Measurements from ENCODE around the gene GALNTL6. TPM values are rescaled to one million over a fixed set of nuclear protein-coding genes. Genes with fewer than 3 reads are reported as not detected.

The GALNTL6 gene
- total and polyA plus RNA-seq, 9 of the 15 experiments (the other 6 are each of a cell fraction or from before 2014, with no cell fraction given) = 0.18 to 0.50 (median 0.29) TPM

- FAIRE-seq = no peak
- BruUV-seq (replicated peaks) = no TSS peak
- H3K4me1 ChIP-seq (replicated peaks in 1 of 2; ENCODE audit: control insufficient read depth in 2 of 2, insufficient read depth in 2 of 2, low read length in 2 of 2) = no peaks in the 10 kb centered on the region; a peak in 1 of 5 replicates
- in situ Hi-C loops (cut with MboI) = no loop called here
- no peak overlapping the region for H3K4me2 ChIP-seq (ENCODE audit: insufficient read depth, low read length)
- no peaks in the 10 kb centered on the region for H3K27me3 ChIP-seq (ENCODE audit: control insufficient read depth in 2 of 2, insufficient read depth in 2 of 2, low read length in 2 of 2)
- peaks cover 2% of the 10 kb centered on the region; the same call in 1 of the 2 replicates for H3K9me3 ChIP-seq (replicated peaks; ENCODE audit: control insufficient read depth, insufficient read depth, low read depth, low read length)
- no peaks in the 10 kb centered on the region for H4K20me1 ChIP-seq (replicated peaks; ENCODE audit: control insufficient read depth, insufficient read depth, low read length)
- intact Hi-C loops (cut with micrococcal nuclease) = no loop called here
- no peak overlapping the region for H2AFZ ChIP-seq (ENCODE audit: low read depth, low read length)
- TF ChIP-seq ZNF316 (IDR thresholded peaks at IDR 0.05) (peak; percentile 58), NFATC3 (IDR thresholded peaks at IDR 0.05) (no peak), C11orf30 (IDR thresholded peaks at IDR 0.05; ENCODE audit: low read depth) (peak; percentile 54), MAFF (IDR thresholded peaks at IDR 0.05; ENCODE audit: low read length) (peak; percentile 14; the same call in 1 of the 2 replicates)
- no peak overlapping the region for H3K9ac ChIP-seq (ENCODE audit: insufficient read depth in 1 of 2, low read depth in 2 of 2, low read length in 2 of 2)
- DNase-seq (ENCODE audit: extremely low read depth in 1 of 4, low spot score in 3 of 4) = no peak
- H3K27ac ChIP-seq (ENCODE audit: extremely low read depth, low read depth, low read length) = no peak overlapping the region
- no peak for ATAC-seq
- ChIA-PET CTCF (ENCODE audit: low intra/inter-chr PET ratio) (no interaction called here), POLR2A (no interaction called here)
- H3K79me2 ChIP-seq (ENCODE audit: control insufficient read depth, insufficient read depth, low read length) = no peaks in the 10 kb centered on the region
- H3K9me1 ChIP-seq (ENCODE audit: control insufficient read depth, insufficient read depth, low read length) = no peaks in the 10 kb centered on the region
- H3K36me3 ChIP-seq (ENCODE audit: control insufficient read depth, insufficient read depth, low read length) = no peaks in the 10 kb centered on the region
- 0% methylated on average over 1 of the region's 1 CpG for WGBS (ENCODE audit: insufficient coverage, low coverage, missing lambda C conversion rate)
- no peak overlapping the region for H3K4me3 ChIP-seq
Observed at GRCh38 chr4:172083272-172083671, 270.1 kb downstream of the GALNTL6 start.

GRCh38 chr4:172088556-172088955 lies 275.4 kb downstream of the GALNTL6 start:
- H4K20me1 ChIP-seq (replicated peaks; ENCODE audit: control insufficient read depth, insufficient read depth, low read length) = no peaks in the 10 kb centered on the region
- no peaks in the 10 kb centered on the region for H3K9me1 ChIP-seq (ENCODE audit: control insufficient read depth, insufficient read depth, low read length)
- H3K4me2 ChIP-seq (ENCODE audit: insufficient read depth, low read length) = no peak overlapping the region; the same call in 1 of the 2 replicates
- no peak overlapping the region for H3K27ac ChIP-seq (ENCODE audit: extremely low read depth, low read depth, low read length)
- no TSS peak for BruUV-seq (replicated peaks)
- H3K36me3 ChIP-seq (ENCODE audit: control insufficient read depth, insufficient read depth, low read length) = no peaks in the 10 kb centered on the region
- peak in 2 of 4 experiments; percentile 21 to 43 for DNase-seq (ENCODE audit: extremely low read depth in 1 of 4, low spot score in 3 of 4)
- POLR2A ChIA-PET = no interaction called here
- intact Hi-C loops (cut with micrococcal nuclease) = loop anchor here (2.0 kb wide), 1 partner anchor 18 kb away; no protein-coding TSS in a partner anchor
- H3K27me3 ChIP-seq (ENCODE audit: control insufficient read depth in 2 of 2, insufficient read depth in 2 of 2, low read length in 2 of 2) = no peaks in the 10 kb centered on the region
- H3K9ac ChIP-seq (ENCODE audit: insufficient read depth in 1 of 2, low read depth in 2 of 2, low read length in 2 of 2) = no peak overlapping the region
- peaks cover 2% of the 10 kb centered on the region; the same call in 1 of the 2 replicates for H3K9me3 ChIP-seq (replicated peaks; ENCODE audit: control insufficient read depth, insufficient read depth, low read depth, low read length)
- CTCF ChIA-PET (ENCODE audit: low intra/inter-chr PET ratio) = no interaction called here
- 0% methylated on average over 2 of the region's 2 CpGs for whole genome bisulfite sequencing (ENCODE audit: insufficient coverage, low coverage, missing lambda C conversion rate)
- FAIRE-seq = peak; percentile 76
- 0 out of 5 replicates have a peak, but pooled peaks cover 0 to 3% of the 10 kb centered on the region in 2 experiments for H3K4me1 ChIP-seq (replicated peaks in 1 of 2; ENCODE audit: control insufficient read depth in 2 of 2, insufficient read depth in 2 of 2, low read length in 2 of 2)
- in situ Hi-C loops (cut with MboI) = no loop called here
- H3K79me2 ChIP-seq (ENCODE audit: control insufficient read depth, insufficient read depth, low read length) = no peaks in the 10 kb centered on the region
- H2AFZ ChIP-seq (ENCODE audit: low read depth, low read length) = no peak overlapping the region
- no peak overlapping the region for H3K4me3 ChIP-seq
- peak; percentile 67; the same call in 1 of the 3 replicates for ATAC-seq
- TF ChIP-seq MEIS2 (IDR thresholded peaks at IDR 0.05; ENCODE audit: partially characterized antibody) (peak; percentile 34), GTF2E2 (tag; IDR thresholded peaks at IDR 0.05) (no peak), TCF3 (CRISPR knock-in tag; IDR thresholded peaks at IDR 0.05) (peak; percentile 51), CBFA2T3 (IDR thresholded peaks at IDR 0.05) (peak; percentile 47; the same call in 1 of the 2 replicates), CBX1 (IDR thresholded peaks at IDR 0.05; ENCODE audit: low read depth) (no peak), TAL1 (IDR thresholded peaks at IDR 0.05) (peak; percentile 36; the same call in 1 of the 2 replicates), HDAC1 (IDR thresholded peaks at IDR 0.05) (0 out of 4 replicates have a peak, but pooled peaks of 1 of the 2 experiments have one; percentile 12), ZC3H4 (CRISPR knock-in tag; IDR thresholded peaks at IDR 0.05; ENCODE audit: borderline replicate concordance) (no peak), ARID1B (IDR thresholded peaks at IDR 0.05) (peak; percentile 71; the same call in 1 of the 2 replicates), THAP12 (CRISPR knock-in tag; IDR thresholded peaks at IDR 0.05) (no peak), SMARCA4 (IDR thresholded peaks at IDR 0.05) (0 out of 2 replicates have a peak, but pooled peaks have one; percentile 29), STAT5A (IDR thresholded peaks at IDR 0.05; ENCODE audit: borderline replicate concordance, low read length) (peak; percentile 54; the same call in 1 of the 2 replicates), KDM1A (IDR thresholded peaks at IDR 0.05) (peak; percentile 22 to 51; a peak in 1 of 4 replicates), ADNP (tag; IDR thresholded peaks at IDR 0.05) (no peak)

Measured in K562 (cell line).